Nephron (organoid): ENCODE measurements around the gene TMEM31.
A peak's percentile ranks its signal among the peaks of the same experiment; 100 is the strongest.

Experiments
- H3K27ac Mint-ChIP-seq, 3 experiments: 2 replicates each; pipeline ENCODE4 v1.8.0; 2020; ENCODE audit warnings: mixed read lengths in 3 of 3, mild to moderate bottlenecking in 2 of 3, moderate library complexity in 1 of 3
- H3K27me3 Mint-ChIP-seq: 2 replicates; pipeline ENCODE4 v1.8.0; 2021; ENCODE audit warnings: low read depth, mild to moderate bottlenecking, moderate library complexity, mixed read lengths
- H3K36me3 Mint-ChIP-seq: 2 replicates; pipeline ENCODE4 v1.8.0; 2020; ENCODE audit warnings: low read depth, mixed read lengths
- H3K4me1 Mint-ChIP-seq: 2 replicates; pipeline ENCODE4 v1.8.0; 2020; ENCODE audit warnings: mixed read lengths
- H3K4me3 Mint-ChIP-seq, 3 experiments: 2 replicates each; pipeline ENCODE4 v1.8.0; 2020; ENCODE audit warnings: mild to moderate bottlenecking in 3 of 3, mixed read lengths in 3 of 3, moderate library complexity in 2 of 3
- H3K9me3 Mint-ChIP-seq: 2 replicates; pipeline ENCODE4 v1.8.0; 2020; ENCODE audit warnings: mixed read lengths
- CTCF ChIP-seq, 3 experiments: fragments of 200-600 bp; sonication (generic); IDR thresholded peaks; one replicate each; pipeline ENCODE4 v1.5.0; 2021; ENCODE audit warnings: antibody characterized with exemption in 3 of 3; ENCODE audit not compliant: unreplicated experiment in 3 of 3

The TMEM31 gene

DNA sequence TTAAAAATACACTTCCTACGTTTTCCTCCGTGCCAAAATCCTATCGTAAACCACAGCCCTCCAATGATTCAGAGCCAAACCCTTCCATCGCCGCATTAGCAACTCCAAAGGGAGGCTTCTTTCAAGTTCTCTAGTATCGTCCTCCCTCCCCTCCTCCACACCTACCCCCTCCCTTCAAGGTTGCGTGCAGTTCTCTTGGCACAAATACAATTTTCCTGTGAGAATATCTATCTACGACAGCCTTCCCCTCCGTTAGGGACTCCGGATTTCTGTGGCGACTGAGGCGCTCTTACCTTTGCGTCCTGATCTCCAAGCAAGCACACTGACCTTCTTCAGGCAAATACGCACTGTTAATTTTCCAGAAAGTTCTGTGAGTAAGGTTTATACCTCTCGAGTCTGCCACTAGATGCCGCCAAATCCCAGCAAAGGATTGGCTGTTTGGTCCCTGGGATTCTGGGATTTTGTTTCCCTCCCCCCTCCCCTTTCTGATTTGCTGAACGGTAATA lies 23.0 kb upstream of the TMEM31 start:
- Mint-ChIP-seq H3K27ac (no peak overlapping the region), H3K9me3 (no peaks in the 10 kb centered on the region), H3K27me3 (no peaks in the 10 kb centered on the region), H3K4me3 (no peak overlapping the region), H3K4me1 (peaks cover 11% of the 10 kb centered on the region), H3K36me3 (peaks cover 16% of the 10 kb centered on the region)
- peak; percentile 50 to 65 (median 60) for TF ChIP-seq CTCF (IDR thresholded peaks at IDR 0.05; ENCODE audit: unreplicated experiment in 3 of 3)

DNA sequence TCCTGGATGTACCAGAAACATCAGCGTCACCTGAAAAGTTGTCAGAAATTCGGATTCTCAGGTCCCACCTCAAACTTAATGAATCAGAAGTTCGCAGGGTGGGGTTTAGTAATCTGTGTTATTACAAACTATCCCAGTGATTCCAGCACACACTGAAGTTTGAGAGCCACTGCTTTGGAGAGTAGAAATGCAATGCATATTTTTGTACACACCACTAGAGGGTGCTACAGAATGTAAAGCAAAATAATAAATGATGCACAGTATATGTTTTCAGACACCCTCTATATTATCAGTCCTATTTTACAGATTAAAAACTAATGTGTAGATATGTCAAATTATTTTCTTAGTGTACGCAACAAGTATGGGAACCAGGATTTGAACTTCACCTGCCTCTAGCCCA lies 21.8 kb upstream of the TMEM31 start:
- peak; percentile 56 to 66 (median 60) for TF ChIP-seq CTCF (IDR thresholded peaks at IDR 0.05; ENCODE audit: unreplicated experiment in 3 of 3)
- no peaks in the 10 kb centered on the region for H3K27me3 Mint-ChIP-seq
- peaks cover 6% of the 10 kb centered on the region for H3K4me1 Mint-ChIP-seq
- H3K4me3 Mint-ChIP-seq, result no peak overlapping the region
- H3K9me3 Mint-ChIP-seq, result no peaks in the 10 kb centered on the region
- H3K36me3 Mint-ChIP-seq, result peaks cover 12% of the 10 kb centered on the region
- no peak overlapping the region for H3K27ac Mint-ChIP-seq

DNA sequence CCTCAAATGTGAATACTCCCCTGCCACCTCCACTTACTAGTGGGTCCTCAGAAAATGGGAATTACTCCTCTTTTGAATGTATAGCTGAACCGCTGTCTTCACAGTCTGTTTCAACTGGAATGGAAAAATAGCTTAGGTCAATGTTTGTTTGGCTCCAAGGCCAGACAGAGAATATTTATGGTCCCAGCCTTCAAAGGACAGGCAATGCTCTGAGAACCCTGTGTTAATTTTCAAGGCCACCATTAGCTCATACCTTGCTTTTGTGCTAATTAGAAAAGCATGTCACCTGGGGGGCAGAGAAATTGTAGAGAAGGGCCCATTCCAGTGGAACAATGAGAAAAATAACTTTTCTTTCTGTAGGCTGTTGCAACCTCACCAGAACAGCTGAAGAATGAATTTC lies 19.6 kb upstream of the TMEM31 start:
- peaks cover 4% of the 10 kb centered on the region for H3K36me3 Mint-ChIP-seq
- H3K27ac Mint-ChIP-seq, result no peak overlapping the region
- TF ChIP-seq CTCF (IDR thresholded peaks at IDR 0.05; ENCODE audit: unreplicated experiment in 3 of 3), result no peak
- no peak overlapping the region for H3K4me3 Mint-ChIP-seq
- no peaks in the 10 kb centered on the region for H3K27me3 Mint-ChIP-seq
- H3K4me1 Mint-ChIP-seq, result no peaks in the 10 kb centered on the region
- no peaks in the 10 kb centered on the region for H3K9me3 Mint-ChIP-seq

- TF ChIP-seq CTCF (IDR thresholded peaks at IDR 0.05; ENCODE audit: unreplicated experiment in 3 of 3), result no peak
- H3K4me1 Mint-ChIP-seq, result no peaks in the 10 kb centered on the region
- no peaks in the 10 kb centered on the region for H3K27me3 Mint-ChIP-seq
- no peak overlapping the region for H3K4me3 Mint-ChIP-seq
- H3K36me3 Mint-ChIP-seq, result peaks cover 4% of the 10 kb centered on the region
- no peak overlapping the region for H3K27ac Mint-ChIP-seq
- no peaks in the 10 kb centered on the region for H3K9me3 Mint-ChIP-seq
Measured at GRCh38 chrX:103697687-103698086, 13.0 kb upstream of the TMEM31 start.

DNA sequence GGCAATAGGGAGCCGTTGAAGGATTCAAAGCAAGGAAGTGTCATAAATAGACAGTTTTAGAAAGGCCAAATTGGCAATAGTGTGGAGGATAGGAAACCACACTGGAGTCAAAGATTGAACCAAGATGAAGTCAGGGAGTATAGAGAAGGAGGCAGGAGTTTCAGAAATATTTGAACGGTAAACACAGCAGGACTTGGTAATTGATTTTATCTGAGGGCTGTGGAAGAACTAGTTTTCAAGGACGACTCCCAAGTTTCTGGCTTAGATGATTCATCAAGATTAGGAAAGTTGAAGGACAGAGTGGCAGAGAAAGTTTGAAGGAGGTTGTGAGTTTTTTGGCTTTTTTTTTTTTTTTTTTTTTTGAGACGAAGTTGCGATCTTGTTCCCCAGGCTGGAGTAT lies 11.5 kb upstream of the TMEM31 start:
- no peak for TF ChIP-seq CTCF (IDR thresholded peaks at IDR 0.05; ENCODE audit: unreplicated experiment in 3 of 3)
- no peaks in the 10 kb centered on the region for H3K9me3 Mint-ChIP-seq
- no peak overlapping the region for H3K27ac Mint-ChIP-seq

DNA sequence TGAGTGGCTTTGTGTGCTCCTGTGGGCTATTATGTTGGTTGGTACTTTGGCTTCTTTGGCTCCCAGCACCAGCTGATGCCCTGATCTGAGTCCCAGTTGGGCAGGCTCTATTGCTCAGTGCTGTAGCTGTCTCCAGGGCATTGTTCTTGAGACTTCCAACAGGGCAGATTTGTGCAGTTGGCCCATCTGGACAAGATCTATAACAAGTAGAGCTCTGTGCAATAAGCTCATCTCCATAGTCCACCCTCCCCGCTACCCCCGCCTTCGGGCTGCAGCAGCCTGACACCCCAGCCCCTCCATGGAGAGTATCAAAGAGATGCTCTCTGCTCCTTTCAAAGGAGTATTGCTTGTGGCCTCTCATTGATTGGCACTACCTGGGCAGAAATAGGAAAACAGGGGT lies 5.8 kb upstream of the TMEM31 start:
- no peaks in the 10 kb centered on the region for H3K27me3 Mint-ChIP-seq

More for the DNA sequence above, 11.5 kb upstream of the TMEM31 start:
- Mint-ChIP-seq H3K27me3 (no peaks in the 10 kb centered on the region), H3K4me3 (no peak overlapping the region), H3K4me1 (no peaks in the 10 kb centered on the region), H3K36me3 (no peaks in the 10 kb centered on the region)

More for the DNA sequence above, 5.8 kb upstream of the TMEM31 start:
- no peak overlapping the region for H3K4me3 Mint-ChIP-seq
- no peaks in the 10 kb centered on the region for H3K36me3 Mint-ChIP-seq
- TF ChIP-seq CTCF (IDR thresholded peaks at IDR 0.05; ENCODE audit: unreplicated experiment in 3 of 3), result no peak
- H3K9me3 Mint-ChIP-seq, result no peaks in the 10 kb centered on the region
- peaks cover 8% of the 10 kb centered on the region for H3K4me1 Mint-ChIP-seq
- no peak overlapping the region for H3K27ac Mint-ChIP-seq
